ELF-1 (cell line): ENCODE measurements around the gene LAPTM5.

Source experiments
- DNase-seq: peaks from one replicate; pipeline ENCODE4 v3.0.0-alpha.2; 2016; ENCODE audit warnings: low read depth, low spot score

Gene LAPTM5

DNA sequence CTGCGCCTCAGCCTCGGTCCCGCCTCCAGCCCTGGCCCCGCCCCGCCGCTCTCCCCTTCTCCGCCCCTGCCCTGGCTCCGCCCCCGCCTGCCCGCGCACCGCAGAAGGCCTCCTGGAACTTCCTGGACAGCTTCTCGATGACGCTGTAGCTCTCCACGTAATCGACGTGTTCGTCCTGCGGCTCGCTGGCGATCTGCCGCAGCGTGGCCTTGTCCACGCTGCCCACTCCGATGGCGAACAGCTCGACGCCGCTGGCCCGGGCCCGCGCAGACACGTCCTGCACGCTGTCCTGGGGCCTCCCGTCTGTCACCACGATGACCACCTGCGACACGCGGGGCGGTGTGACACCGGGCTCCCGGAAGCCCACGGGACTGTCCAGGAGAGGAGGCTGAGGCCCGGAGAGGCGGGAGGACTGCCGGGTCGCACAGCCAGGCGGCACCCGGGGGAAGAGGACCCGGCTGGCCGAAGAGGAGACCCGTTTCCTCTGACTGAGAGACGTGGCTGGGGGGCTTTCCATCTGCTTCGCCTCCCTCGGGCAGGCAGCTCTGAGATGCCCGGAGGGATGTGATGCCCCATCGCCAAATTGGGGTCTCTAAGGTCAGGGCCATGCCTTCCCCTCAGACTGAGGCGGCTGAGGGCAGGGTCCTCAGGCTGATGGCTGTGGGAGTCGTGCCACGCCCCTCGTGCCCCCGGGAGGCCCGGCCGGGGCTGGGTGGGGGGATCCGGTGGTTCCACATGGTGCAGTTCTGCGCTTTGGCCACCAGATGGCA, 38.8 kb downstream of the LAPTM5 start:
- peak; percentile 96 for DNase-seq

DNA sequence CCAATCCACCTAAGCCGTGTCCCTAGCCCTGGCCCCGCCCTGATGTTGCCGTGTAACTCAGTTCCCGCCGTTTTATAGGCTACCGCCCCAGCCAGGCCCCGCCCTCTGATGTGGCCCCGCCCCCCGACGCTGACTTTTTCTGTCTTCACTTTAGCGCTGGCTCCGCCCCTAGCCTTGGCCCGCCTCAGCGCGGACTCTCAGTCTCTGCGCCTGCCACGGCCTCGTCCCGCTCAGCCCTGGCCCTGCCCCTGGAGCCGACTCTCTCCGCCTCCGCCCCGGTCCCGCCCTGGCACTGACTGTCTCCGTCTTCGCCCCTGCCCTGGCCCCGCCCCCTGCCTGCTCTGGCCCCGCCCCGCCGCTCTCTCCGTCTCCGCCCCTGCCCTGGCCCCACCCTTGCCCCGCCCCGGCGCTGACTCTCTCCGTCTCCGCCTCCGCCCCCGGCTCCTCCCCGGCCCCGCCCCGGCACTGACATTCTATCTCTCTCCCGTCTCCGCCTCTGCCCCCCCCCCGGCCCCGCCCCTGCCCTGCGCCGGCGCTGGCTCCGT, 39.4 kb downstream of the LAPTM5 start:
- peak; percentile 98 for DNase-seq

DNA sequence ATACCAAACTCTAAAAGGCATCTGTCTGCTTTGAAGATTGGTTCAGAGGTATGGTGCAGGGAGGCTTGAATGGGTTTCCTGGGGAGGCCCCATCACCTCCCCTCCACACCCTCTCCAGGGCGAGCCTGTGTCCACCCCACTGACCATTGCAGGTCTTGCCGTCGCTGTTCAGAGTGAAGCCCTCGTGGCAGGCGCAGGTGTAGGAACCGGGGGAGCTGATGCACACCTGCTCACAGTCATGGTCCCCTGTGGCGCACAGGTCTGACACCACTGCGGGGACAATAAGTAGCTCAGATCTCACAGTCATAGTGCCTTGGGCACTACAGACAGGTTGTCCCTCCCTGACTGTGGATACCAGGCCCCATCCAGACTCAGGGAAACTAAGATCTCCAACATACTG, 40.9 kb downstream of the LAPTM5 start:
- DNase-seq = no peak

DNA sequence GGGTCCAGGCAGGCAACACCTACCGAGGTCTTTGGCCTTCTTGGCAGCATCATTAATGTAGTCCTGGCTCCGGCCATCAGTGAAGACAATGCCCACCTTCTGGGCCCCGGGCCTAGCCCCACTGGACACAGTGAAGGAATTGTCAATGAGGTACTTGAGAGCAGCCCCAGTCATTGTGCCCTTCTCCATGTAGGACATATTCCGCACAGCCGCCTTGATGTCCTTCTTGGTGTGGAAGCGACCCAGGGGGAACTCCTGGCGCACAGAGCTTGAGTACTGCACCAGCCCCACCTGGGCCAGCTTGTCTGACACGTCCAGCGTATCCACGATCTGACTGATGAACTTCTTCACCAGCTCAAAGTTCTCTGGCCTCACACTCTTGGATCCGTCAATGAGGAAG, 41.7 kb downstream of the LAPTM5 start:
- no peak for DNase-seq

- no peak for DNase-seq
Observed at GRCh38 chr1:30715216-30715615, 42.4 kb downstream of the LAPTM5 start.

DNA sequence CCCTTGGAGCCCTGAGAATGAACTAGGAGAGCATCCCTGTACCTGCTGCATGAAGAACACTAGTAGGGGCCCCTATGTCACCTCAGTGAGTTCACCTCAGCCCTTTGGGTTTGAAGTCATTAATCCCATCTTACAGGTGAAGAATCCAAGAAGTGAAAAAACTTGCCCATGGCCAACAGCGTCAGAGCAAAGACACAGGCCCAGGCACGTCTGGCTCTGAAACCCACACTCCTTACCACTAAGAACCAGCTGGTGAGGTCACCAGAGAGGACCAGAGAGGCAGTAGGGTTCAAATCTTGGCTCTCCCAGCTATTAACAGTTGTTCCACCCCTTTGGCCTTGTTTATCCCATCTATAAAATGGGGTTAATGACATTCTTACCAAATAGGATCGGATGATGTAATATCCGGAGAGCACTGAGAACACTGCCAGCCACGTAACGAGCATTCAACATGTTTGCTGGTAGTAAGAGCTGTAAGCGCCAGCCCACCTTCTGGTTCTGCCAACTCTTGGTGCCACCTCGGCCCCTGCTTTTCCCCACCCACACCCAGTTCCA, 43.0 kb downstream of the LAPTM5 start:
- no peak for DNase-seq

GRCh38 chr1:30714025-30714424, 43.5 kb downstream of the LAPTM5 start:
- no peak for DNase-seq

DNA sequence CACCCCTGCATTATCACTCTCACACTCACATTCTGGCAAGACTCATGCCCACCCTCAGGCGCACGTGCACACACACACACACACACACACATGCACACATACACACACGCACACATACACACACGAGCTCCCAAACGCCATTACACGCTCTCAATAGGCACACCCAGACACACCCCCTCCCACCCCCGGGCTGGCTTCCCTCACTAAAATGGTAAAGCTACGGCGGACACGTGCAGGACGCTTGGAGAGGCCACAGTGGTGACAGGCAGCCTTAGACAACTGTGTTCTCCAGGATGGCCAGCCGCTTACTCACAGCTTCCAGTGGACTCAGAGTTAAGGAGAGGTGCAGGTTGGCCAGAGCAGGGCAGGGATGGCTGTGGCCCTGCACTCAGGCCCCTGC, 44.3 kb downstream of the LAPTM5 start:
- no peak for DNase-seq

GRCh38 chr1:30712583-30712982, 45.0 kb downstream of the LAPTM5 start:
- no peak for DNase-seq

DNA sequence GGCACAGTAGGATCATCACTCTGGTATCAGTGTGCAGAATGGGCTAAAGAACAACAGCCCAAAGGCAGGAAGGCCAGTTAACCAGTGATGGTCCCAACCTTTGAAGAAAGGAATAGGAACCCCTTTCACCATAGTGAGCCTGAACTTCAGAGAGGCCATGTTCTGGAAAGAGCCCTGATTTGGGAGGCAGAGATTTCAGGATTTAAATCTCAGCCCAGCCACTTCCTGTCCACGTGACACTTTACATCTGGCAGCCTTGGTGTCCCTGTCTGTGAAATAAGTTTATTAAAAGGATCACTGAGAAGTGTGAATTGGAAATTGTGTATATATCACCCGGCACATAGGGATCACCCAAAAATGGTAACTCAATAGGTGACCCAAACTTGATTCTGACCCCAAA, 47.2 kb downstream of the LAPTM5 start:
- no peak for DNase-seq

DNA sequence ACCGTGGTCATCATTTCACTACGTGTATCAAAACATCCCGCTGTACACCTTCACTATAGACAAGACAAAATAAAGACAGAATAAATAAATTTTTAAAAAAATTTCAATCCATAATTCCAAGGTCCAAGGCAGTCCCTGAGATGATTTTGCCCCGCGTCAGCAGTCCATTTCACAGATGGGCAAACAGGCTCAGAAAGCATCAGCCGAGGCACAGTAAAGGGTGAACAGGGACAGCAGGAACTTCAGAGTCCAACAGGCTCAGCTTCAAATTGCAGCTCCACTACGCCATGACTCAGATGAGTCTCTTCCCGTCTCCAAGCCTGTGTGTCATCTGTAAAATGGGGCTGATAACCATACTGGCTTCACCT, 49.2 kb downstream of the LAPTM5 start:
- no peak for DNase-seq

- DNase-seq = peak; percentile 86
Observed at GRCh38 chr1:30707412-30708360, 49.9 kb downstream of the LAPTM5 start.

GRCh38 chr1:30706528-30706927, 51.0 kb downstream of the LAPTM5 start:
- no peak for DNase-seq

DNA sequence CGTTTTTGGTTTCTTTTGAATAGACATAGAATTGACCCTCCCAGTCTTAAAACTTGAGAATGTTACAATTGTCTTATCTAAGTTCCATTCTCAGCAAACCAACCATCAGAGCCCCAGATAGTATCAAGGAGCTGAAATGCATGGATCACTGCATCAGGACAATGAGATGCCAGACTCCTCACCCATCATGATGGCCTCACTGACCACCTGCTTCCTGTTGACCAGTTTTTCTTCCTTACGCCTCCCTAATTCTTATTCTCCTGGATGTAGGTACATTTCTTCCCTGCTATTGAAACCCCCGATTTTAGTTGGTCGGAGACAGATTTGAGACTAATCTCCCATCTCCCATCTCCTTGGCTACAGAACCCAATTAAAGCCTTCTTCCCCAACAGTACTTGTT, 51.9 kb downstream of the LAPTM5 start:
- no peak for DNase-seq

DNA sequence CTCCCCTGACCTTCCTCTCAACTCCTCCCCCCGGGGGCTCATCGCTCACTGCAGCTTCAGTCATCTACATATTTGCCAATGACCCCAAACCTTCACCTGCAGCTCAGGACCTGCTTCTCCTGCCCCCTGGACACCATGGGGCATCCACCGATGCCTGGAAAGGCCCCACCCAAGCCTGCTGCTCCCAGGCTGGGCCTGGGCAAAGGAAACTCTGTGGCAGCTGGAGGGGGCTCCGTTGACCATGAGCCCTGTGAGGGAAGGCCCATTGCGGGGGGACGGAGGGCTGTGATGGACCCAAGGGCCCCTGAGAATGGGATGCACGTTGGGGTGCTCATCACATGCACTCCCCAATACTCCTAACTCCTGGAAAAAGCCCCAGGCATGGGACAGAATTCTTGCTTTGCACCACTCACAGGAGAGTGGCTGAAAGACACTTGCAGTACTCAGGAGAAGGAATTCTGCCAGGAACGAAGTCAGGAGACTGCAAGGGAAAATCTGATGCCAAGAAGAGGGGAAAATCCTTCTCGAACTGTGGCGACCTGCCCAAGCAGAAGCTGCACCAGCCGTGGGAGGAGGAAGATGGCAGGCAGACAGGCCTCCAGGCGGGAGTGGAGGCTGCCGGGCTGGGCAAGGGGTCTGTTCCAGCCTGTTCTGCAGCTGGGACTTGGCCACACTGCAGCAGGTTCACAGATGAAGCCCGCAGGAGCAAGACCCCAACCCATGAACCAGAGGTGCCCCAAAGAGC, 52.6 kb downstream of the LAPTM5 start:
- DNase-seq = no peak

GRCh38 chr1:30704271-30704670, 53.3 kb downstream of the LAPTM5 start:
- no peak for DNase-seq

DNA sequence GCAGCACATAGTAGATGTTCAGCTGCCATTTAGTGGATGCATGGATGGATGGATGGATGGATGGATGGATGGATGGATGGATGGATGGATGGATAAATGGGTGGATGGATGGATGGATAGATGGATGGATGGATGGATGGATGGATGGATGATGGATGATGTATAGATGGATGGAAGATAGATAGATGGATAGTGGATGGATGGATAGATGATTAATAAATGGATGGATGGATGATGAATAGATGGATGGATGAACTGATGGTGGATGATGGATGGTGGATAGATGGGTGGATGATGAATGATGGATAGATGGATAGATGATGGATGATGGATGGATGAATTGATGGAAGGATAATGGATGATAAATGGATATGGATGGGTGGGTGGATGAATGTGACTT, 54.8 kb downstream of the LAPTM5 start:
- no peak for DNase-seq

GRCh38 chr1:30701258-30701633, 56.3 kb downstream of the LAPTM5 start:
- no peak for DNase-seq

DNA sequence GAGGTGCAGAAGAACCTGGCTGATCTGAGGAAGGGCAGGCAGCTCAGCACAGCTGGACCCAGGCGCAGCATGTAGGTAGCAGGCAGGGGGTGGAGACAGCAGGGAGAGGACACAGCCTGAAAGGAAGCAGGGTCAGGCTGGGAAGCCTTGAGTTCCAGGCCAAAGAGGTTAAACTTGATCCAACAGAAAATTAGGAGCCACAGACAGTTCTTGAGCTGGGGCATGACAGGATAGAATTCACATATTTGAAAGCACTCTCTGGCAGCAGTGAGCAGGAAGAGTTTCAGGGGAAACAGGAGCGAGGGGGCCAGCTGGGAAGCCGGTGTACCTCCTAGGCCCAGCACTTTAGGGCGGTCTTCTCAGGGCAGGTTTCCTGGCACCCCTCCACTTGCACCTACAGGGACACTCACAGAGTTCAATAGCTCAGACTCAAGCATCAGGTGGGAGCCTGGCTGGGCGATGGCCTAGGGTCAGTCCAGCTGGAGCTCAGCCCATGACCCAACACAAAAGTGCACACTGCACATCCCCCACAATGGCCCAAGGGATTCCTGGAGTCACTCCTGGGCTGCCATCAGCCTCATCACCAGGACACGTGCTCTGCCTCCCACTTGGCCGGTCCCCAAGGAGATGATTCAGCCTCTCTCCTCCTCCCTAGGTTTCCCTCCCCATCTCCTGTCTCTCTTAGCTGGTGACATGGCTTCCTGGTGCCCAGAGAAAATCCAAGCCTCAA, 56.9 kb downstream of the LAPTM5 start:
- no peak for DNase-seq

- no peak for DNase-seq
Observed at GRCh38 chr1:30699762-30700161, 57.8 kb downstream of the LAPTM5 start.

- DNase-seq = peak; percentile 61
Observed at GRCh38 chr1:30698401-30698981, 59.1 kb downstream of the LAPTM5 start.
